Breast epithelium (tissue), 4 donors: ENCODE data around the gene CFAP45. TPM values are rescaled to one million over a fixed set of nuclear protein-coding genes. Genes with fewer than 3 reads are reported as not detected.

Experiments
- DNase-seq, 2 donors: peaks; one replicate each; pipeline ENCODE4 v3.0.0-alpha.2; 2019; ENCODE audit warnings: low spot score in 2 of 2
- H3K27ac ChIP-seq, 2 donors: fragments of 200-600 bp; sonication (generic) in 1 of 2; one replicate each; pipeline ENCODE4 v1.5.1; 2016 to 2019; ENCODE audit warnings: mild to moderate bottlenecking in 1 of 2
- H3K27me3 ChIP-seq, 2 donors: fragments of 200-600 bp; sonication (generic) in 1 of 2; one replicate each; pipeline versions ENCODE4 v1.5.1 to v1.6.0; 2017 to 2019; ENCODE audit warnings: control low read depth in 1 of 2, mild to moderate bottlenecking in 1 of 2
- H3K36me3 ChIP-seq: fragments of 200-600 bp; one replicate; pipeline ENCODE4 v1.5.1; 2019
- H3K4me1 ChIP-seq, 2 donors: fragments of 200-600 bp; sonication (generic); one replicate each; pipeline ENCODE4 v1.5.1; 2016 to 2019; ENCODE audit warnings: control low read depth in 1 of 2
- H3K4me3 ChIP-seq, 3 donors: fragments of 200-600 bp; sonication (generic); 1 replicate in 2 of 3; 2 replicates in 1 of 3; pipeline ENCODE4 v1.5.1; 2016 to 2019; ENCODE audit warnings: mild to moderate bottlenecking in 3 of 3, moderate library complexity in 2 of 3
- H3K9me3 ChIP-seq, 2 donors: fragments of 200-600 bp; sonication (generic) in 1 of 2; one replicate each; pipeline ENCODE4 v1.5.1; 2016 to 2019; ENCODE audit warnings: control low read depth in 1 of 2
- CTCF ChIP-seq, 3 donors: fragments of 450-650 bp; IDR thresholded peaks; one replicate each; pipeline ENCODE4 v1.5.1; 2016 to 2017; ENCODE audit warnings: antibody characterized with exemption in 3 of 3, mild to moderate bottlenecking in 3 of 3, moderate library complexity in 3 of 3
- POLR2A ChIP-seq: fragments of 450-650 bp; IDR thresholded peaks from one replicate; pipeline ENCODE4 v1.6.1; 2016; ENCODE audit warnings: antibody characterized with exemption, mild to moderate bottlenecking, moderate library complexity
- POLR2AphosphoS5 ChIP-seq, 3 donors: sonication (generic); formaldehyde crosslinking; IDR thresholded peaks; one replicate each; pipeline ENCODE4 v1.6.1; 2017; ENCODE audit warnings: antibody characterized with exemption in 3 of 3
- intact Hi-C: fragments of 100-400 bp; cut with DNase I; formaldehyde crosslinking; loops from one replicate; pipeline ENCODE4 v1.15.1; 2023; ENCODE audit warnings: low total_unique reads
- total RNA-seq, 3 donors: library from RNA; depleted of rRNA; stranded (reverse); fragments of >200 nt; gene quantifications; one replicate each; pipeline ENCODE4 v1.1.0, GENCODE V29; 2016

The CFAP45 gene
- total RNA-seq, 3 donors from 2014 or later: 0.80 to 2.6 (median 2.6) TPM

- TF ChIP-seq POLR2AphosphoS5 (IDR thresholded peaks at IDR 0.05) (no peak), POLR2A (no peak), CTCF (IDR thresholded peaks at IDR 0.05) (no peak)
- H3K36me3 ChIP-seq: no peaks in the 10 kb centered on the region
- no peaks in the 10 kb centered on the region for H3K9me3 ChIP-seq
- peak overlapping the region; percentile 98 to 99 for H3K27ac ChIP-seq
- peak in 1 of 2 donors; percentile 70 for DNase-seq
- peaks cover 10 to 16% of the 10 kb centered on the region in 2 donors for H3K4me1 ChIP-seq
- intact Hi-C loops: no loop called here
- H3K4me3 ChIP-seq: peak overlapping the region; percentile 87 to 96 (median 95)
- no peaks in the 10 kb centered on the region for H3K27me3 ChIP-seq
Measured at GRCh38 chr1:159925719-159926078, 25.7 kb upstream of the CFAP45 start.

GRCh38 chr1:159924791-159925718 is 25.1 kb upstream of the CFAP45 start, which contains the start of gene TAGLN2:
TAGLN2 (minus strand) TSS chr1:159925507; CDS start chr1:159920509, 4,998 bp downstream.
- intact Hi-C loops: no loop called here

GRCh38 chr1:159924025-159924790 is 24.2 kb upstream of the CFAP45 start:
- Histone ChIP-seq H3K36me3 (no peaks in the 10 kb centered on the region), H3K4me1 (peaks cover 10 to 16% of the 10 kb centered on the region in 2 donors), H3K27me3 (no peaks in the 10 kb centered on the region), H3K27ac (peak overlapping the region; percentile 98 to 99), H3K9me3 (no peaks in the 10 kb centered on the region), H3K4me3 (peak overlapping the region; percentile 87 to 96 (median 95))
- peak; percentile 63 for TF ChIP-seq POLR2A
- peak; percentile 61 to 84 (median 67) for TF ChIP-seq POLR2AphosphoS5 (IDR thresholded peaks at IDR 0.05)
- TF ChIP-seq CTCF (IDR thresholded peaks at IDR 0.05): no peak
- intact Hi-C loops: no loop called here
- DNase-seq: peak; percentile 86 to 93

More at GRCh38 chr1:159924791-159925718, 25.1 kb upstream of the CFAP45 start, which contains the start of gene TAGLN2:
- Histone ChIP-seq H3K27ac (peak within 1 kb of the TSS; percentile 98 to 99), H3K4me3 (peak within 1 kb of the TSS; percentile 87 to 96 (median 95)), H3K4me1 (peaks cover 10 to 16% of the 10 kb centered on the region in 2 donors), H3K27me3 (no peaks in the 10 kb centered on the region), H3K36me3 (no peaks in the 10 kb centered on the region), H3K9me3 (no peaks in the 10 kb centered on the region)
- TF ChIP-seq POLR2A (peak; percentile 86), POLR2AphosphoS5 (IDR thresholded peaks at IDR 0.05) (peak; percentile 89 to 92 (median 91)), CTCF (IDR thresholded peaks at IDR 0.05) (peak in 1 of 3 donors; percentile 19)
- DNase-seq: peak; percentile 85 to 93

- H3K27ac ChIP-seq: peak overlapping the region; percentile 98 to 99
- peaks cover 10 to 16% of the 10 kb centered on the region in 2 donors for H3K4me1 ChIP-seq
- intact Hi-C loops: no loop called here
- peak; percentile 89 for DNase-seq
- no peaks in the 10 kb centered on the region for H3K27me3 ChIP-seq
- H3K9me3 ChIP-seq: no peaks in the 10 kb centered on the region
- H3K36me3 ChIP-seq: peaks cover 5% of the 10 kb centered on the region
- H3K4me3 ChIP-seq: peak overlapping the region; percentile 87 to 96 (median 95)
- TF ChIP-seq POLR2A: peak; percentile 47
- TF ChIP-seq CTCF (IDR thresholded peaks at IDR 0.05): no peak
- TF ChIP-seq POLR2AphosphoS5 (IDR thresholded peaks at IDR 0.05): peak in 2 of 3 donors; percentile 77
Measured at GRCh38 chr1:159923203-159924024, 23.4 kb upstream of the CFAP45 start.
